Trophoblast cell (in vitro differentiated cells and primary cell): ENCODE data around the gene CPT1B.

Experiments used
- DNase-seq, 2 donors: peaks; one replicate each; pipeline ENCODE4 v3.0.0-alpha.2; 2016
- H2AFZ ChIP-seq: 2 replicates; pipeline ENCODE4 v1.6.1; 2013; ENCODE audit warnings: low read length, moderate library complexity, mild to moderate bottlenecking; ENCODE audit not compliant: insufficient read depth, poor library complexity
- H2AK5ac ChIP-seq: 2 replicates; pipeline ENCODE4 v1.6.1; 2013; ENCODE audit warnings: mild to moderate bottlenecking, low read length
- H2BK120ac ChIP-seq: 2 replicates; pipeline ENCODE4 v1.6.1; 2013; ENCODE audit warnings: low read length, mild to moderate bottlenecking, moderate library complexity; ENCODE audit not compliant: insufficient read depth, poor library complexity
- H2BK12ac ChIP-seq: 2 replicates; pipeline ENCODE4 v1.6.1; 2013; ENCODE audit warnings: mild to moderate bottlenecking, low read length, moderate library complexity
- H2BK5ac ChIP-seq: 2 replicates; pipeline ENCODE4 v1.6.1; 2013; ENCODE audit warnings: low read length, low read depth, moderate library complexity, mild to moderate bottlenecking; ENCODE audit not compliant: poor library complexity
- H3K14ac ChIP-seq: 2 replicates; pipeline ENCODE4 v1.6.1; 2013; ENCODE audit warnings: mild to moderate bottlenecking, low read length
- H3K18ac ChIP-seq: 2 replicates; pipeline ENCODE4 v1.6.1; 2013; ENCODE audit warnings: mild to moderate bottlenecking, low read length
- H3K23ac ChIP-seq: 2 replicates; pipeline ENCODE4 v1.6.1; 2013; ENCODE audit warnings: low read length
- H3K27ac ChIP-seq: 2 replicates; pipeline ENCODE4 v1.5.1; 2013; ENCODE audit warnings: low read depth, mild to moderate bottlenecking, inconsistent platforms, low read length, moderate library complexity
- H3K27me3 ChIP-seq: 2 replicates; pipeline ENCODE4 v1.6.1; 2013; ENCODE audit warnings: inconsistent platforms, mild to moderate bottlenecking, low read length, moderate library complexity; ENCODE audit not compliant: insufficient read depth
- H3K36me3 ChIP-seq, 2 experiments: 1 replicate in 1 of 2; 2 replicates in 1 of 2; pipeline ENCODE4 v1.6.1; 2013; ENCODE audit warnings: low read length in 2 of 2, mild to moderate bottlenecking in 2 of 2, moderate library complexity in 1 of 2; ENCODE audit not compliant: insufficient read depth in 2 of 2, control insufficient read depth in 1 of 2
- H3K4ac ChIP-seq: 2 replicates; pipeline ENCODE4 v1.6.1; 2013; ENCODE audit warnings: low read depth, mild to moderate bottlenecking, low read length, moderate library complexity
- H3K4me1 ChIP-seq, 2 experiments: 1 replicate in 1 of 2; 2 replicates in 1 of 2; pipeline ENCODE4 v1.6.1; 2013; ENCODE audit warnings: low read length in 2 of 2, mild to moderate bottlenecking in 2 of 2, moderate library complexity in 1 of 2; ENCODE audit not compliant: insufficient read depth in 2 of 2, control insufficient read depth in 1 of 2
- H3K4me2 ChIP-seq: 2 replicates; pipeline ENCODE4 v1.6.1; 2013; ENCODE audit warnings: inconsistent platforms, mild to moderate bottlenecking, low read length, moderate library complexity
- H3K4me3 ChIP-seq: 2 replicates; pipeline ENCODE4 v1.5.1; 2013; ENCODE audit warnings: mild to moderate bottlenecking, low read depth, low read length, inconsistent platforms
- H3K79me1 ChIP-seq: one replicate; pipeline ENCODE4 v1.6.1; 2013; ENCODE audit warnings: low read length
- H3K79me2 ChIP-seq: 2 replicates; pipeline ENCODE4 v1.6.1; 2013; ENCODE audit warnings: low read length, mild to moderate bottlenecking; ENCODE audit not compliant: control insufficient read depth, insufficient read depth, poor library complexity
- H3K9ac ChIP-seq: 2 replicates; pipeline ENCODE4 v1.6.1; 2013; ENCODE audit warnings: mild to moderate bottlenecking, low read length
- H3K9me3 ChIP-seq: 2 replicates; pipeline ENCODE4 v1.6.1; 2013; ENCODE audit warnings: low read depth, mild to moderate bottlenecking, control low read depth, inconsistent platforms, low read length; ENCODE audit not compliant: insufficient read depth
- H4K12ac ChIP-seq: 2 replicates; pipeline ENCODE4 v1.6.1; 2013; ENCODE audit warnings: low read depth, mild to moderate bottlenecking, low read length, moderate library complexity
- H4K8ac ChIP-seq: 2 replicates; pipeline ENCODE4 v1.6.1; 2013; ENCODE audit warnings: low read depth, mild to moderate bottlenecking, low read length, moderate library complexity
- H4K91ac ChIP-seq: one replicate; pipeline ENCODE4 v1.6.1; 2013; ENCODE audit warnings: low read depth, mild to moderate bottlenecking, low read length, moderate library complexity
- WGBS: extraction: QIAGEN DNeasy Blood & Tissue Kit; methylation state at CpG from one replicate; pipeline ENCODE4 v1.1.7; 2013; ENCODE audit warnings: missing lambda C conversion rate; ENCODE audit not compliant: insufficient read length, insufficient coverage; ENCODE audit errors: extremely low coverage; 5-methylcytosine and 5-hydroxymethylcytosine counted together

The CPT1B gene

GRCh38 chr22:50607659-50608020 lies 29.4 kb upstream of the CPT1B start:
- no peak overlapping the region for H4K8ac ChIP-seq
- H3K27ac ChIP-seq, result no peak overlapping the region
- H3K23ac ChIP-seq, result no peak overlapping the region
- no peak overlapping the region for H3K4me2 ChIP-seq
- no peak overlapping the region for H2AFZ ChIP-seq
- no peaks in the 10 kb centered on the region for H3K79me2 ChIP-seq
- H3K9me3 ChIP-seq, result peaks cover 1% of the 10 kb centered on the region
- H3K9ac ChIP-seq, result no peak overlapping the region
- no peak overlapping the region for H2BK12ac ChIP-seq
- WGBS, result no CpG with 5 or more reads among the region's 6 CpGs
- no peak overlapping the region for H2BK120ac ChIP-seq
- DNase-seq, result no peak
- H2AK5ac ChIP-seq, result no peak overlapping the region
- no peak overlapping the region for H3K18ac ChIP-seq
- no peak overlapping the region for H3K4ac ChIP-seq
- no peaks in the 10 kb centered on the region for H3K79me1 ChIP-seq
- no peaks in the 10 kb centered on the region for H3K4me1 ChIP-seq
- H4K91ac ChIP-seq, result no peak overlapping the region
- H3K4me3 ChIP-seq, result no peak overlapping the region
- H4K12ac ChIP-seq, result no peak overlapping the region
- H3K27me3 ChIP-seq, result peaks cover 3% of the 10 kb centered on the region
- no peak overlapping the region for H2BK5ac ChIP-seq
- no peaks in the 10 kb centered on the region for H3K36me3 ChIP-seq
- H3K14ac ChIP-seq, result no peak overlapping the region

- no peaks in the 10 kb centered on the region for H3K79me1 ChIP-seq
- H3K27ac ChIP-seq, result no peak overlapping the region
- no peak overlapping the region for H2AFZ ChIP-seq
- no CpG with 5 or more reads among the region's 18 CpGs for WGBS
- no peak overlapping the region for H2AK5ac ChIP-seq
- no peak overlapping the region for H4K12ac ChIP-seq
- H3K23ac ChIP-seq, result no peak overlapping the region
- no peak overlapping the region for H4K8ac ChIP-seq
- H2BK12ac ChIP-seq, result no peak overlapping the region
- no peak overlapping the region for H3K14ac ChIP-seq
- no peaks in the 10 kb centered on the region for H3K36me3 ChIP-seq
- no peak overlapping the region for H3K4ac ChIP-seq
- DNase-seq, result no peak
- no peak overlapping the region for H2BK5ac ChIP-seq
- H3K18ac ChIP-seq, result no peak overlapping the region
- H3K4me2 ChIP-seq, result no peak overlapping the region
- no peaks in the 10 kb centered on the region for H3K4me1 ChIP-seq
- no peak overlapping the region for H3K4me3 ChIP-seq
- H3K27me3 ChIP-seq, result peaks cover 7% of the 10 kb centered on the region
- no peak overlapping the region for H4K91ac ChIP-seq
- no peaks in the 10 kb centered on the region for H3K79me2 ChIP-seq
- no peak overlapping the region for H3K9ac ChIP-seq
- no peak overlapping the region for H2BK120ac ChIP-seq
- peaks cover 1% of the 10 kb centered on the region for H3K9me3 ChIP-seq
Measured at GRCh38 chr22:50606946-50607658, 28.9 kb upstream of the CPT1B start.

DNA sequence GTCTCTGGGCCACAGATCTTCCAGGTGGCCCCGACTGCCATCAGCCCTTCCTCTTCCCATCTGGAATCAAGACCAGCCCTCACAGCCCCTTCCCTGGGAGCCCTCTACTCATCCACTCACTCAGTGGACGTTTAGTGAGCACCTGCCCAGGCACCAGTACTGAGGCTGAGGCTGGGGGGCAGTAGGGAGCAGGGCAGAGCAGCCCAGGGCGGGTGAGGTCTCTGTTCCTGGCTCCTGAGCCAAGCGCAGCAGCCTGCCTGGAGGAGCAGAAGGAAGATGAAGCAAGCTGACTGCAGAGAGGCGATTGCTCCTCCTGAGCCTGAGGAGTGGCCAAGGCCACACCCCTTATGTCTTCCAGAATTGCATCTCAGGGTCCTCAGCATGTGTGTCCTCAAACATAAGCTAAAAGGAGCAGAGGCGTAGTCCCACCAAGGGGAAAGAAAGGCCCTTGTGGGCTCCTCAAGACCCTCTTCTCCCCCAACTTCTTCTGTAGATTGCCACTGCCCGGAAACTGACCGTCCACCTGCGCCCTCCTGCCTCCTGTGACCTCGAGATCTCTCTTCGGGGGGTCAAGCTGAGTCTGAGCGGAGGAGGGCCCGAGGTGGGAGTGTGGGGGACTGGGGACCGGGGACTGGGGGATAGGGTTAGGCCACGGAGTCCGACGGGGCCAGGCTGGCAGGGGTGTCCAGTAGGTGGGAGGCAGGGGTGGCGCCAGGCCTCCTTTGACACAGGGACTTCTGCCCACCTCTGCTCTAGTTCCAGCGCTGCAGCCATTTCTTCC lies 28.1 kb upstream of the CPT1B start:
- H3K14ac ChIP-seq, result no peak overlapping the region
- H2AFZ ChIP-seq, result no peak overlapping the region
- H2BK120ac ChIP-seq, result no peak overlapping the region
- H3K4ac ChIP-seq, result no peak overlapping the region
- H4K12ac ChIP-seq, result no peak overlapping the region
- no peak for DNase-seq
- H3K9ac ChIP-seq, result no peak overlapping the region
- no peaks in the 10 kb centered on the region for H3K79me1 ChIP-seq
- H3K4me3 ChIP-seq, result no peak overlapping the region
- peaks cover 1% of the 10 kb centered on the region for H3K9me3 ChIP-seq
- no peak overlapping the region for H2BK5ac ChIP-seq
- H4K91ac ChIP-seq, result no peak overlapping the region
- H3K36me3 ChIP-seq, result no peaks in the 10 kb centered on the region
- no peak overlapping the region for H2BK12ac ChIP-seq
- H2AK5ac ChIP-seq, result no peak overlapping the region
- H3K18ac ChIP-seq, result no peak overlapping the region
- no peak overlapping the region for H3K4me2 ChIP-seq
- no peaks in the 10 kb centered on the region for H3K79me2 ChIP-seq
- WGBS, result no CpG with 5 or more reads among the region's 19 CpGs
- H4K8ac ChIP-seq, result no peak overlapping the region
- H3K27me3 ChIP-seq, result peaks cover 11% of the 10 kb centered on the region
- H3K27ac ChIP-seq, result no peak overlapping the region
- peaks cover 0 to 2% of the 10 kb centered on the region in 2 experiments for H3K4me1 ChIP-seq
- H3K23ac ChIP-seq, result no peak overlapping the region

- no peak overlapping the region for H3K4me3 ChIP-seq
- no peak overlapping the region for H3K18ac ChIP-seq
- WGBS, result no CpG with 5 or more reads among the region's 20 CpGs
- no peak overlapping the region for H4K12ac ChIP-seq
- no peaks in the 10 kb centered on the region for H3K79me2 ChIP-seq
- no peak overlapping the region for H2AFZ ChIP-seq
- H4K8ac ChIP-seq, result no peak overlapping the region
- no peaks in the 10 kb centered on the region for H3K79me1 ChIP-seq
- H3K9me3 ChIP-seq, result peaks cover 1% of the 10 kb centered on the region
- H3K27ac ChIP-seq, result no peak overlapping the region
- H3K4me2 ChIP-seq, result no peak overlapping the region
- no peak overlapping the region for H3K9ac ChIP-seq
- H3K23ac ChIP-seq, result no peak overlapping the region
- H2BK120ac ChIP-seq, result no peak overlapping the region
- H3K14ac ChIP-seq, result no peak overlapping the region
- peaks cover 3 to 4% of the 10 kb centered on the region in 2 experiments for H3K4me1 ChIP-seq
- DNase-seq, result no peak
- H2BK5ac ChIP-seq, result no peak overlapping the region
- H2AK5ac ChIP-seq, result no peak overlapping the region
- H3K4ac ChIP-seq, result no peak overlapping the region
- no peak overlapping the region for H4K91ac ChIP-seq
- H2BK12ac ChIP-seq, result no peak overlapping the region
- peaks cover 16% of the 10 kb centered on the region for H3K27me3 ChIP-seq
- no peaks in the 10 kb centered on the region for H3K36me3 ChIP-seq
Measured at GRCh38 chr22:50605613-50606074, 27.4 kb upstream of the CPT1B start.
